ENCODE measurements around the gene HIP1R. TPM values are rescaled to one million over a fixed set of nuclear protein-coding genes. Genes with fewer than 3 reads are reported as not detected.

The HIP1R gene
- total RNA-seq, 2 donors from 2014 or later = 42.6 to 74.2 TPM

- H3K4me3 ChIP-seq = no peak overlapping the region
- peak overlapping the region; percentile 50 for H3K27ac ChIP-seq
- H3K4me1 ChIP-seq = peaks cover 34% of the 10 kb centered on the region
- peak overlapping the region; percentile 30 to 42 for H3K9ac ChIP-seq (ENCODE audit: low read depth in 2 of 2, low read length in 2 of 2)
- DNase-seq = no peak
- intact Hi-C loops (cut with DNase I) = loop anchor here (10.0 kb wide), 1 partner anchor 366 kb away; the partner anchor contains the start of genes MPHOSPH9 and MTRFR
- no peak for TF ChIP-seq CTCF (IDR thresholded peaks at IDR 0.05)
- H3K27me3 ChIP-seq = no peaks in the 10 kb centered on the region
- no peaks in the 10 kb centered on the region for H3K9me3 ChIP-seq
- peaks cover 13% of the 10 kb centered on the region for H3K36me3 ChIP-seq
Observed at GRCh38 chr12:122868471-122869177, 33.4 kb downstream of the HIP1R start.

- Histone ChIP-seq H3K36me3 (peaks cover 13% of the 10 kb centered on the region), H3K27me3 (no peaks in the 10 kb centered on the region), H3K27ac (no peak overlapping the region), H3K4me1 (peaks cover 40% of the 10 kb centered on the region), H3K4me3 (no peak overlapping the region), H3K9me3 (no peaks in the 10 kb centered on the region), H3K9ac (ENCODE audit: low read depth in 2 of 2, low read length in 2 of 2) (no peak overlapping the region)
- no peak for DNase-seq
- intact Hi-C loops (cut with DNase I) = loop anchor here (10.0 kb wide), 1 partner anchor 365 kb away; the partner anchor contains the start of genes MPHOSPH9 and MTRFR
- no peak for TF ChIP-seq CTCF (IDR thresholded peaks at IDR 0.05)
Observed at GRCh38 chr12:122869207-122869973, 34.1 kb downstream of the HIP1R start.

- intact Hi-C loops (cut with DNase I) = no loop called here
- Histone ChIP-seq H3K27ac (no peak overlapping the region), H3K36me3 (peaks cover 13% of the 10 kb centered on the region), H3K27me3 (no peaks in the 10 kb centered on the region), H3K9me3 (no peaks in the 10 kb centered on the region), H3K4me3 (no peak overlapping the region), H3K4me1 (peaks cover 45% of the 10 kb centered on the region), H3K9ac (ENCODE audit: low read depth in 2 of 2, low read length in 2 of 2) (peak overlapping the region in 1 of 2 donors; percentile 94)
- TF ChIP-seq CTCF (IDR thresholded peaks at IDR 0.05) = no peak
- no peak for DNase-seq
Observed at GRCh38 chr12:122870163-122870842, 35.0 kb downstream of the HIP1R start.

GRCh38 chr12:122870867-122871664 lies 35.8 kb downstream of the HIP1R start:
- Histone ChIP-seq H3K27me3 (no peaks in the 10 kb centered on the region), H3K27ac (peak overlapping the region; percentile 67), H3K4me3 (peak overlapping the region; percentile 17), H3K4me1 (peaks cover 48% of the 10 kb centered on the region), H3K36me3 (peaks cover 13% of the 10 kb centered on the region), H3K9me3 (no peaks in the 10 kb centered on the region), H3K9ac (ENCODE audit: low read depth in 2 of 2, low read length in 2 of 2) (peak overlapping the region; percentile 61 to 94)
- DNase-seq = no peak
- intact Hi-C loops (cut with DNase I) = no loop called here
- TF ChIP-seq CTCF (IDR thresholded peaks at IDR 0.05) = no peak
